ENCODE data around the gene MRPL19. TPM values are rescaled to one million over a fixed set of nuclear protein-coding genes. Genes with fewer than 3 reads are reported as not detected.

The MRPL19 gene
- total and polyA plus RNA-seq, 2 experiments from 2014 or later, result 65.5 to 149 TPM

- no peak for DNase-seq (ENCODE audit: low spot score)
- H3K27me3 ChIP-seq (ENCODE audit: insufficient read depth), result no peaks in the 10 kb centered on the region
- H3K9me3 Mint-ChIP-seq, result peaks cover 5% of the 10 kb centered on the region; the same call in 2 of the 3 replicates
- no peak overlapping the region for H3K27ac ChIP-seq (ENCODE audit: low read depth)
- H3K9me2 ChIP-seq (ENCODE audit: insufficient read depth), result 0 out of 2 replicates have a peak, but pooled peaks cover 6% of the 10 kb centered on the region
- H3K36me3 ChIP-seq (ENCODE audit: insufficient read depth), result no peaks in the 10 kb centered on the region
- H3K79me2 ChIP-seq (replicated peaks; ENCODE audit: insufficient read depth), result no peaks in the 10 kb centered on the region
- H3K4me1 Mint-ChIP-seq, result no peaks in the 10 kb centered on the region
- no peaks in the 10 kb centered on the region for H3K4me1 ChIP-seq (ENCODE audit: insufficient read depth)
- H3K27ac Mint-ChIP-seq, result no peak overlapping the region
- no peak overlapping the region for H3K4me2 ChIP-seq
- H2AFZ ChIP-seq, result no peak overlapping the region
- no peak overlapping the region for H3K4me3 ChIP-seq
- H4K20me1 ChIP-seq (replicated peaks; ENCODE audit: insufficient read depth), result no peaks in the 10 kb centered on the region
- ATAC-seq, result no peak
- H3F3A ChIP-seq (replicated peaks; ENCODE audit: low read depth), result no peaks in the 10 kb centered on the region
- H3K36me3 Mint-ChIP-seq (ENCODE audit: low read depth), result no peaks in the 10 kb centered on the region
- TF ChIP-seq JUNB (IDR thresholded peaks at IDR 0.05; ENCODE audit: unreplicated experiment), result no peak
- no peak for TF ChIP-seq EZH2 (IDR thresholded peaks at IDR 0.05; ENCODE audit: low read depth, unreplicated experiment)
- TF ChIP-seq, protein P1, sequence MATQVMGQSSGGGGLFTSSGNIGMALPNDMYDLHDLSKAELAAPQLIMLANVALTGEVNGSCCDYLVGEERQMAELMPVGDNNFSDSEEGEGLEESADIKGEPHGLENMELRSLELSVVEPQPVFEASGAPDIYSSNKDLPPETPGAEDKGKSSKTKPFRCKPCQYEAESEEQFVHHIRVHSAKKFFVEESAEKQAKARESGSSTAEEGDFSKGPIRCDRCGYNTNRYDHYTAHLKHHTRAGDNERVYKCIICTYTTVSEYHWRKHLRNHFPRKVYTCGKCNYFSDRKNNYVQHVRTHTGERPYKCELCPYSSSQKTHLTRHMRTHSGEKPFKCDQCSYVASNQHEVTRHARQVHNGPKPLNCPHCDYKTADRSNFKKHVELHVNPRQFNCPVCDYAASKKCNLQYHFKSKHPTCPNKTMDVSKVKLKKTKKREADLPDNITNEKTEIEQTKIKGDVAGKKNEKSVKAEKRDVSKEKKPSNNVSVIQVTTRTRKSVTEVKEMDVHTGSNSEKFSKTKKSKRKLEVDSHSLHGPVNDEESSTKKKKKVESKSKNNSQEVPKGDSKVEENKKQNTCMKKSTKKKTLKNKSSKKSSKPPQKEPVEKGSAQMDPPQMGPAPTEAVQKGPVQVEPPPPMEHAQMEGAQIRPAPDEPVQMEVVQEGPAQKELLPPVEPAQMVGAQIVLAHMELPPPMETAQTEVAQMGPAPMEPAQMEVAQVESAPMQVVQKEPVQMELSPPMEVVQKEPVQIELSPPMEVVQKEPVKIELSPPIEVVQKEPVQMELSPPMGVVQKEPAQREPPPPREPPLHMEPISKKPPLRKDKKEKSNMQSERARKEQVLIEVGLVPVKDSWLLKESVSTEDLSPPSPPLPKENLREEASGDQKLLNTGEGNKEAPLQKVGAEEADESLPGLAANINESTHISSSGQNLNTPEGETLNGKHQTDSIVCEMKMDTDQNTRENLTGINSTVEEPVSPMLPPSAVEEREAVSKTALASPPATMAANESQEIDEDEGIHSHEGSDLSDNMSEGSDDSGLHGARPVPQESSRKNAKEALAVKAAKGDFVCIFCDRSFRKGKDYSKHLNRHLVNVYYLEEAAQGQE (IDR thresholded peaks at IDR 0.05; ENCODE audit: unreplicated experiment), result no peak
- no peak for TF ChIP-seq EZH2phosphoT487 (IDR thresholded peaks at IDR 0.05; ENCODE audit: unreplicated experiment)
- no peak for TF ChIP-seq CTCF (conservative IDR thresholded peaks at IDR 0.05; ENCODE audit: low read depth in 2 of 2)
- TF ChIP-seq, protein P2, sequence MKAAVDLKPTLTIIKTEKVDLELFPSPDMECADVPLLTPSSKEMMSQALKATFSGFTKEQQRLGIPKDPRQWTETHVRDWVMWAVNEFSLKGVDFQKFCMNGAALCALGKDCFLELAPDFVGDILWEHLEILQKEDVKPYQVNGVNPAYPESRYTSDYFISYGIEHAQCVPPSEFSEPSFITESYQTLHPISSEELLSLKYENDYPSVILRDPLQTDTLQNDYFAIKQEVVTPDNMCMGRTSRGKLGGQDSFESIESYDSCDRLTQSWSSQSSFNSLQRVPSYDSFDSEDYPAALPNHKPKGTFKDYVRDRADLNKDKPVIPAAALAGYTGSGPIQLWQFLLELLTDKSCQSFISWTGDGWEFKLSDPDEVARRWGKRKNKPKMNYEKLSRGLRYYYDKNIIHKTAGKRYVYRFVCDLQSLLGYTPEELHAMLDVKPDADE (IDR thresholded peaks at IDR 0.05), result no peak
- TF ChIP-seq, protein P3, sequence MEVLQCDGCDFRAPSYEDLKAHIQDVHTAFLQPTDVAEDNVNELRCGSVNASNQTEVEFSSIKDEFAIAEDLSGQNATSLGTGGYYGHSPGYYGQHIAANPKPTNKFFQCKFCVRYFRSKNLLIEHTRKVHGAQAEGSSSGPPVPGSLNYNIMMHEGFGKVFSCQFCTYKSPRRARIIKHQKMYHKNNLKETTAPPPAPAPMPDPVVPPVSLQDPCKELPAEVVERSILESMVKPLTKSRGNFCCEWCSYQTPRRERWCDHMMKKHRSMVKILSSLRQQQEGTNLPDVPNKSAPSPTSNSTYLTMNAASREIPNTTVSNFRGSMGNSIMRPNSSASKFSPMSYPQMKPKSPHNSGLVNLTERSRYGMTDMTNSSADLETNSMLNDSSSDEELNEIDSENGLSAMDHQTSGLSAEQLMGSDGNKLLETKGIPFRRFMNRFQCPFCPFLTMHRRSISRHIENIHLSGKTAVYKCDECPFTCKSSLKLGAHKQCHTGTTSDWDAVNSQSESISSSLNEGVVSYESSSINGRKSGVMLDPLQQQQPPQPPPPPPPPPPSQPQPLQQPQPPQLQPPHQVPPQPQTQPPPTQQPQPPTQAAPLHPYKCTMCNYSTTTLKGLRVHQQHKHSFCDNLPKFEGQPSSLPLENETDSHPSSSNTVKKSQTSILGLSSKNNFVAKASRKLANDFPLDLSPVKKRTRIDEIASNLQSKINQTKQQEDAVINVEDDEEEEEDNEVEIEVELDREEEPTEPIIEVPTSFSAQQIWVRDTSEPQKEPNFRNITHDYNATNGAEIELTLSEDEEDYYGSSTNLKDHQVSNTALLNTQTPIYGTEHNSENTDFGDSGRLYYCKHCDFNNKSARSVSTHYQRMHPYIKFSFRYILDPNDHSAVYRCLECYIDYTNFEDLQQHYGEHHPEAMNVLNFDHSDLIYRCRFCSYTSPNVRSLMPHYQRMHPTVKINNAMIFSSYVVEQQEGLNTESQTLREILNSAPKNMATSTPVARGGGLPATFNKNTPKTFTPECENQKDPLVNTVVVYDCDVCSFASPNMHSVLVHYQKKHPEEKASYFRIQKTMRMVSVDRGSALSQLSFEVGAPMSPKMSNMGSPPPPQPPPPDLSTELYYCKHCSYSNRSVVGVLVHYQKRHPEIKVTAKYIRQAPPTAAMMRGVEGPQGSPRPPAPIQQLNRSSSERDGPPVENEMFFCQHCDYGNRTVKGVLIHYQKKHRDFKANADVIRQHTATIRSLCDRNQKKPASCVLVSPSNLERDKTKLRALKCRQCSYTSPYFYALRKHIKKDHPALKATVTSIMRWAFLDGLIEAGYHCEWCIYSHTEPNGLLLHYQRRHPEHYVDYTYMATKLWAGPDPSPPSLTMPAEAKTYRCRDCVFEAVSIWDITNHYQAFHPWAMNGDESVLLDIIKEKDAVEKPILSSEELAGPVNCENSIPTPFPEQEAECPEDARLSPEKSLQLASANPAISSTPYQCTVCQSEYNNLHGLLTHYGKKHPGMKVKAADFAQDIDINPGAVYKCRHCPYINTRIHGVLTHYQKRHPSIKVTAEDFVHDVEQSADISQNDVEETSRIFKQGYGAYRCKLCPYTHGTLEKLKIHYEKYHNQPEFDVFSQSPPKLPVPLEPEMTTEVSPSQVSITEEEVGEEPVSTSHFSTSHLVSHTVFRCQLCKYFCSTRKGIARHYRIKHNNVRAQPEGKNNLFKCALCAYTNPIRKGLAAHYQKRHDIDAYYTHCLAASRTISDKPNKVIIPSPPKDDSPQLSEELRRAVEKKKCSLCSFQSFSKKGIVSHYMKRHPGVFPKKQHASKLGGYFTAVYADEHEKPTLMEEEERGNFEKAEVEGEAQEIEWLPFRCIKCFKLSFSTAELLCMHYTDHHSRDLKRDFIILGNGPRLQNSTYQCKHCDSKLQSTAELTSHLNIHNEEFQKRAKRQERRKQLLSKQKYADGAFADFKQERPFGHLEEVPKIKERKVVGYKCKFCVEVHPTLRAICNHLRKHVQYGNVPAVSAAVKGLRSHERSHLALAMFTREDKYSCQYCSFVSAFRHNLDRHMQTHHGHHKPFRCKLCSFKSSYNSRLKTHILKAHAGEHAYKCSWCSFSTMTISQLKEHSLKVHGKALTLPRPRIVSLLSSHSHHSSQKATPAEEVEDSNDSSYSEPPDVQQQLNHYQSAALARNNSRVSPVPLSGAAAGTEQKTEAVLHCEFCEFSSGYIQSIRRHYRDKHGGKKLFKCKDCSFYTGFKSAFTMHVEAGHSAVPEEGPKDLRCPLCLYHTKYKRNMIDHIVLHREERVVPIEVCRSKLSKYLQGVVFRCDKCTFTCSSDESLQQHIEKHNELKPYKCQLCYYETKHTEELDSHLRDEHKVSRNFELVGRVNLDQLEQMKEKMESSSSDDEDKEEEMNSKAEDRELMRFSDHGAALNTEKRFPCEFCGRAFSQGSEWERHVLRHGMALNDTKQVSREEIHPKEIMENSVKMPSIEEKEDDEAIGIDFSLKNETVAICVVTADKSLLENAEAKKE (CRISPR knock-in tag; IDR thresholded peaks at IDR 0.05), result no peak
- no peak for TF ChIP-seq ZNF114 (CRISPR knock-in tag; IDR thresholded peaks at IDR 0.05)
- TF ChIP-seq ZNF331 (CRISPR knock-in tag; IDR thresholded peaks at IDR 0.05; ENCODE audit: low read depth), result no peak
- TF ChIP-seq CREB1 (CRISPR knock-in tag; IDR thresholded peaks at IDR 0.05; ENCODE audit: low read depth), result no peak
- TF ChIP-seq STAT1 (IDR thresholded peaks at IDR 0.05; ENCODE audit: unreplicated experiment), result no peak
- no peak for TF ChIP-seq NANOG (IDR thresholded peaks at IDR 0.05; ENCODE audit: borderline replicate concordance)
- no peak overlapping the region for H3K4me3 Mint-ChIP-seq
- no peaks in the 10 kb centered on the region for H3K27me3 Mint-ChIP-seq (ENCODE audit: insufficient read depth, low read depth, poor library complexity)
Observed at GRCh38 chr2:75737961-75738360, 91.4 kb downstream of the MRPL19 start.

Data from GM23338 (cell line).